ENCODE results near the gene CENPI. TPM values are rescaled to one million over a fixed set of nuclear protein-coding genes. Genes with fewer than 3 reads are reported as not detected.

Gene CENPI
- total and polyA plus RNA-seq, 5 donors: 0.31 to 0.85 (median 0.51) TPM

DNA sequence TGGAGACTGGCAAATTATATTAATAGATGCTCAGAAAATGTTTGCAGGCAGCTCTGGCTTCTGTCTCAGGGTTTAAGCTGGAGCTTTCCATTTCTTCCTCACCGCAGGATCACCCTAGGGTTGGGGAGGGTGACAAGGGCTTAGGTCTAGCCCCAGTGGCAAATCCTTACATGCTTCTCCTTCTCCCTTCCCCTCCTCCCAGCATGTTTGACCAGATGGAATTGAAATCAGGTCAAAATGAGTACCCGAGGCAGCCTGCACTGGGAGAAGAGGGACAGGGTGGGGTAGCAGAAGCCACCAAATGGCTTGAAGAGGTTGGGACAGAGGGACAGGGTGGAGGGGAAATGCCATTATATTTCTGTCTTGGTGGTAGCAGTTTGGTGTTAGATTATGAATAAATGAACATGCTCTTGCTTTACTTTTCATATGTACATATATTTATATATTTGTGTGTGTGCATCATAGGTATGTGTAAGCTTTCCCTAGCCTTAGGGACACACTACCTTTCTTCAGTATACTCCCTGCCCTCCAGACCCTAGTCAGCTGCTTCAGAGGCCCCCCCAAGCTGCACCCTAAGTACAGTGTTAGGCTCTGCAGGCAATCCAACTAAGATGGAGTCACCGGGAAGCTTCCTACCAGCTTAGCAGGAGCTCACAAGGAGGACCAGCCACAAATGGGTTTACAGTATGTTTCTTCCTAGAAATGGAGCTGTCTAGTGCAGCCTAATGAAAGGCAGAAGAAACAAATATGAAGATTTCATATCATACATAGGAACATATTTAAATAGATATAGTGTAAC lies 17.5 kb upstream of the CENPI start:
- DNase-seq (no peak), ATAC-seq (no peak)
- intact Hi-C loops (cut with DNase I): no loop called here
- Histone ChIP-seq H3K4me1 (ENCODE audit: control insufficient read depth, insufficient read depth, low read length) (no peaks in the 10 kb centered on the region), H3K9me3 (ENCODE audit: control insufficient read depth, low read length) (no peaks in the 10 kb centered on the region), H3K27me3 (ENCODE audit: control insufficient read depth, insufficient read depth) (no peaks in the 10 kb centered on the region), H3K4me3 (ENCODE audit: low read length) (no peak overlapping the region), H3K27ac (ENCODE audit: low read length) (no peak overlapping the region)
- 62% methylated on average over 3 of the region's 3 CpGs for WGBS

DNA sequence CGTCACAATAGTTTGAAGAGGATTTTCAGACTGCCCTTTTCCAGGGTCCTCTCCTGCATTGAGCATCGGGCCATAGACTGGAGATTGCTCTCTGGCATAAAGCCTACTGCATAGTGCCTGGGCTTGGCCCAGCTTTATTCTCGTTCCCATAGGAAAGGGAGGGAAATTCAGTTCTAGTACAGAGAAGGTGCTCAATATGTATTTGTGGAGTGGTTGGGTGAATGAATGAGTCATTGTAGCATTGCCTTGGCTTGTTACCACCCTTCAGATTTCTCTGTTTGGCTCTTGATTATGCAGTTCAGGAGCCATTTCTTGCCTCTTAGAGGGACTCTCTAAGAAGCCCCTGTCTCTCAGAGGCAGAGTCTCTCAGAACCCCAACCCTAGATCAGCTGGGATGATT lies 16.8 kb upstream of the CENPI start:
- 72% methylated on average over 3 of the region's 3 CpGs for WGBS
- ATAC-seq (no peak), DNase-seq (no peak)
- no peaks in the 10 kb centered on the region for H3K4me1 ChIP-seq (ENCODE audit: control insufficient read depth, insufficient read depth, low read length)
- no peak overlapping the region for H3K4me3 ChIP-seq (ENCODE audit: low read length)
- no peak overlapping the region for H3K27ac ChIP-seq (ENCODE audit: low read length)
- H3K27me3 ChIP-seq (ENCODE audit: control insufficient read depth, insufficient read depth): no peaks in the 10 kb centered on the region
- no peaks in the 10 kb centered on the region for H3K9me3 ChIP-seq (ENCODE audit: control insufficient read depth, low read length)
- intact Hi-C loops (cut with DNase I): no loop called here

DNA sequence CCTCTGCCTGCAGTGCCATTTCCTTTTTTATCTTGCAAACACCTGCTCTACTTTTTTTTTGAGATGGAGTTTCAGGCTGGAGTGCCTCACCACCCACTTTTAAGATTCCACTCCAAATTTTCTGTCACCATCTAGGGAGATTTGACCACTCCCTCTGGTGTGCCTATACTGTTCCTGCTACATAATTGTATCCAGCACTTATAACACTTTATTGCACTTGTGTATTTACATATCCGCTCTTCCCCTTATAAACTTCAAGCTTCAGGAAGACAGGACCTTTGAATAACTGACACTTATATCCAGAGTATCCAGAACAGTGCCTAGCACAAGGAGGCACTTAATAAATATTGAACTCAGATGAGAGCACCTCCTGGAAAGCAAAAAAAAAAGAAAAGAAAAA lies 6.2 kb upstream of the CENPI start:
- intact Hi-C loops (cut with DNase I): no loop called here
- 96% methylated on average over 1 of the region's 1 CpG for WGBS
- H3K4me1 ChIP-seq (ENCODE audit: control insufficient read depth, insufficient read depth, low read length): no peaks in the 10 kb centered on the region
- H3K27me3 ChIP-seq (ENCODE audit: control insufficient read depth, insufficient read depth): no peaks in the 10 kb centered on the region
- no peak for DNase-seq
- no peak overlapping the region for H3K4me3 ChIP-seq (ENCODE audit: low read length)
- no peak for ATAC-seq
- no peaks in the 10 kb centered on the region for H3K9me3 ChIP-seq (ENCODE audit: control insufficient read depth, low read length)
- no peak overlapping the region for H3K27ac ChIP-seq (ENCODE audit: low read length)

DNA sequence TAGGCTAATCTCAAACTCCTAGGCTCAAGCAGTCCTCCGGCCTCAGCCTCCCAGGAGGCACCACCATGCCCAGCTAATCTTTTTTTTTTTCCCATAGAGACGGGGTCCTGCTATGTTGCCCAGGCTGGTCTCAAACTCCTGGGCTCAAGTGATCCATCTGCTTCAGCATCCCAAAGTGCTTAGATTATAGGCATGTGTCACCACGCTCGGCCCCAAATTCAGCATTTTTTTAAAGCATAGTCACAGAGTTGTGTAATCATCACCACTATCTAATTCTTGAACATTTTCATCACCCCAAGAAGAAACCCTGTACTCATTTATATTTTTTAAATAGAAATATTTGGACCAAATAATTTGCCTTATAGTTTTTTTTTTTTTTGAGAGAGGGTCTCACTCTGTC lies 10.3 kb downstream of the CENPI start:
- Histone ChIP-seq H3K4me3 (ENCODE audit: low read length) (no peak overlapping the region), H3K27me3 (ENCODE audit: control insufficient read depth, insufficient read depth) (no peaks in the 10 kb centered on the region), H3K4me1 (ENCODE audit: control insufficient read depth, insufficient read depth, low read length) (no peaks in the 10 kb centered on the region), H3K9me3 (ENCODE audit: control insufficient read depth, low read length) (no peaks in the 10 kb centered on the region), H3K27ac (ENCODE audit: low read length) (no peak overlapping the region)
- intact Hi-C loops (cut with DNase I): no loop called here
- ATAC-seq (no peak), DNase-seq (no peak)
- 97% methylated on average over 4 of the region's 4 CpGs for WGBS

DNA sequence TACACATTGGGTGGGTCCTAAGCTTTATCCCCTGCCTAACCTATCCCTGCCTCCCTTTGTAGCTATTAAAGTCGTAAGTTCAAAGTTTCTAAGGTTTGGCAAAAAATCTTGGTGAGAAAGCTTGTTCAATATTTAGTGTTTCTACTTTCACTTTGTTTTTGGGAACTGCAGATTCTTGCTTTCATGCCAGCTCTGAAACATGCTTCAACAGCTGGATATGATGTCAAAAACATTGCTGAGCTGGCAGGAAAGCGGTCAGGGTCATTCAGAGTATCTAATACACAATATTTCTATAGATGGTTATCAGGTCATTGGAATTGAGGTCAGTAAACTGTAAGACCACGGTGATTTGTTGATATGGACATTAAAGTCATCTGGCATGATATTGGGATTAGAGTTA lies 19.7 kb downstream of the CENPI start:
- 72% methylated on average over 3 of the region's 3 CpGs for WGBS

DNA sequence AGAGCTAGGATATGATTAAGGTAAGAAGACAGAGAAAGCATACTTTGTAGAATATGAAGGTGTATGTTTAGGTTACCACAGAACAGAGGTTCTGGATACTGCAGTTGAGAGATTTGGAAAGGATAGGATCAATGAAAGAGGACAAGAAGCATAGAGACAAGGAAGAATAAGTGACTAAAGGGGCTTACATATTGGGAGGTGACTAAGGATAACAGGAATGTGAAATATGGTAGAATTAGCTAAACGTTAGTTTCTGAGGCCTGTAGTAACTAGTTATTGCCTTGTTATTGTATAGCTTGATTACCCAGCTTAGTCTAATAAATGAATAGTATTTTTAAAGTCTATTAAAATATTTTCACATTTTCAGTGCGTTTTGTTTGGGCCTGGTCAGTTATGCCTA lies 38.2 kb downstream of the CENPI start:
- H3K4me1 ChIP-seq (ENCODE audit: control insufficient read depth, insufficient read depth, low read length): no peaks in the 10 kb centered on the region
- H3K27ac ChIP-seq (ENCODE audit: low read length): no peak overlapping the region
- intact Hi-C loops (cut with DNase I): no loop called here
- H3K4me3 ChIP-seq (ENCODE audit: low read length): no peak overlapping the region
- no peaks in the 10 kb centered on the region for H3K9me3 ChIP-seq (ENCODE audit: control insufficient read depth, low read length)
- 91% methylated on average over 2 of the region's 2 CpGs for WGBS
- H3K27me3 ChIP-seq (ENCODE audit: control insufficient read depth, insufficient read depth): no peaks in the 10 kb centered on the region
- ATAC-seq (no peak), DNase-seq (no peak)

More for the DNA sequence above, 19.7 kb downstream of the CENPI start:
- Histone ChIP-seq H3K4me1 (ENCODE audit: control insufficient read depth, insufficient read depth, low read length) (no peaks in the 10 kb centered on the region), H3K27ac (ENCODE audit: low read length) (no peak overlapping the region), H3K27me3 (ENCODE audit: control insufficient read depth, insufficient read depth) (no peaks in the 10 kb centered on the region), H3K4me3 (ENCODE audit: low read length) (no peak overlapping the region), H3K9me3 (ENCODE audit: control insufficient read depth, low read length) (no peaks in the 10 kb centered on the region)
- intact Hi-C loops (cut with DNase I): no loop called here
- DNase-seq: no peak
- ATAC-seq: no peak

Other genes with a start within 250 kb of the CENPI start
- gene NOX1, start 223.8 kb upstream of the CENPI start, total RNA-seq: not detected
- not detected for gene NOX1, start 223.8 kb upstream of the CENPI start, polyA plus RNA-seq
- gene XKRX, start 169.3 kb upstream of the CENPI start, total RNA-seq: not detected
- not detected for gene XKRX, start 169.3 kb upstream of the CENPI start, polyA plus RNA-seq
- not detected for gene ARL13A, start 128.5 kb upstream of the CENPI start, total RNA-seq
- not detected for gene ARL13A, start 128.5 kb upstream of the CENPI start, polyA plus RNA-seq
- 10 to 100 TPM; 19.4 to 22.6 (median 21.0) TPM for gene TRMT2B, start 46.1 kb upstream of the CENPI start, total RNA-seq
- gene TRMT2B, start 46.1 kb upstream of the CENPI start, polyA plus RNA-seq: 14.7 TPM
- under 1 TPM; 0.23 to 0.50 (median 0.33) TPM for gene TMEM35A, start 19.3 kb upstream of the CENPI start, total RNA-seq
- gene TMEM35A, start 19.3 kb upstream of the CENPI start, polyA plus RNA-seq: 0.66 TPM
- gene DRP2, start 121.6 kb downstream of the CENPI start, total RNA-seq: under 1 TPM; 0.03 to 0.17 (median 0.13) TPM
- gene DRP2, start 121.6 kb downstream of the CENPI start, polyA plus RNA-seq: 0.27 TPM
- gene TAF7L, start 193.1 kb downstream of the CENPI start, total RNA-seq: not detected
- gene TAF7L, start 193.1 kb downstream of the CENPI start, polyA plus RNA-seq: not detected

Data from right cardiac atrium (tissue), 5 donors.